H1 (cell line): ENCODE results near the gene VWF. TPM values are rescaled to one million over a fixed set of nuclear protein-coding genes. Genes with fewer than 3 reads are reported as not detected.

Experiments
- CTCF ChIA-PET: fragments of 300-600 bp; sonication (Branson Sonifier 250); formaldehyde crosslinking; loops from one replicate; lab custom pipeline; 2021; ENCODE audit not compliant: partially characterized antibody; lab: Charles Lee
- POLR2A ChIA-PET: fragments of 300-600 bp; sonication (Branson Sonifier 250); formaldehyde crosslinking; loops from one replicate; lab custom pipeline; 2021; ENCODE audit warnings: inconsistent platforms; ENCODE audit not compliant: partially characterized antibody; lab: Charles Lee
- DNase-seq, 2 experiments: peaks; one replicate each; pipeline versions ENCODE4 v3.0.0 to v3.0.0-alpha.2; 2010 to 2022; ENCODE audit warnings: low spot score in 2 of 2, low read depth in 1 of 2, mixed read lengths in 1 of 2
- FAIRE-seq: peaks from 2 replicates; lab custom pipeline; 2011; peaks lifted over from hg19 to GRCh38; lab: Jason Lieb, UNC
- H2AFZ ChIP-seq: 2 replicates; pipeline ENCODE4 v1.8.1; 2012; ENCODE audit warnings: low read length, inconsistent platforms
- H2AK5ac ChIP-seq: 2 replicates; pipeline ENCODE4 v1.6.1; 2013; ENCODE audit warnings: low read depth, low read length
- H2BK120ac ChIP-seq: replicated peaks from 2 replicates; pipeline ENCODE3; 2013; ENCODE audit warnings: low read depth, low read length, inconsistent platforms
- H2BK12ac ChIP-seq: 2 replicates; pipeline ENCODE4 v1.6.1; 2013; ENCODE audit warnings: low read depth, low read length
- H2BK15ac ChIP-seq: 2 replicates; pipeline ENCODE4 v1.6.1; 2013; ENCODE audit warnings: low read length
- H2BK20ac ChIP-seq: 2 replicates; pipeline ENCODE4 v1.6.1; 2013; ENCODE audit warnings: low read length
- H2BK5ac ChIP-seq: 2 replicates; pipeline ENCODE4 v1.6.1; 2013; ENCODE audit warnings: low read depth, low read length
- H3K14ac ChIP-seq: 2 replicates; pipeline ENCODE4 v1.6.1; 2013; ENCODE audit warnings: inconsistent platforms; ENCODE audit not compliant: insufficient read length
- H3K18ac ChIP-seq: 2 replicates; pipeline ENCODE4 v1.6.1; 2013; ENCODE audit warnings: low read length; ENCODE audit errors: extremely low read depth
- H3K23ac ChIP-seq: 2 replicates; pipeline ENCODE4 v1.6.1; 2013; ENCODE audit warnings: inconsistent platforms; ENCODE audit not compliant: insufficient read length
- H3K23me2 ChIP-seq: 2 replicates; pipeline ENCODE4 v1.6.1; 2013; ENCODE audit warnings: low read depth, low read length
- H3K27ac ChIP-seq: 2 replicates; pipeline ENCODE4 v1.6.1; 2011; ENCODE audit warnings: low read depth, low read length, inconsistent platforms
- H3K27me3 ChIP-seq, 4 experiments: replicated peaks in 1 of 4; 1 replicate in 1 of 4; 2 replicates in 3 of 4; pipeline versions ENCODE4 v1.6.1 to v1.8.1; 2011 to 2013; ENCODE audit warnings: low read length in 3 of 4, mild to moderate bottlenecking in 3 of 4, inconsistent platforms in 2 of 4, mixed read lengths in 2 of 4, moderate library complexity in 1 of 4; ENCODE audit not compliant: control insufficient read depth in 3 of 4, insufficient read depth in 3 of 4; ENCODE audit errors: extremely low read depth in 1 of 4
- H3K36me3 ChIP-seq, 4 experiments: 2 replicates each; pipeline versions ENCODE4 v1.6.1 to v1.8.1; 2011 to 2013; ENCODE audit warnings: mild to moderate bottlenecking in 4 of 4, low read length in 3 of 4, moderate library complexity in 2 of 4, control low read depth in 1 of 4, inconsistent platforms in 1 of 4; ENCODE audit not compliant: insufficient read depth in 4 of 4, control insufficient read depth in 2 of 4
- H3K4ac ChIP-seq: replicated peaks from 2 replicates; pipeline ENCODE3; 2013; ENCODE audit warnings: low read length, low read depth, mixed read lengths, inconsistent platforms; ENCODE audit not compliant: insufficient read length
- H3K4me1 ChIP-seq, 4 experiments: replicated peaks in 1 of 4; 1 replicate in 1 of 4; 2 replicates in 3 of 4; pipeline versions ENCODE4 v1.6.1 to v1.8.1; 2011 to 2013; ENCODE audit warnings: low read length in 3 of 4, inconsistent platforms in 2 of 4, mixed read lengths in 1 of 4; ENCODE audit not compliant: insufficient read depth in 4 of 4, control insufficient read depth in 3 of 4
- H3K4me2 ChIP-seq, 2 experiments: 2 replicates each; pipeline versions ENCODE4 v1.6.1 to v1.8.1; 2011 to 2013; ENCODE audit warnings: low read depth in 2 of 2, low read length in 2 of 2, control low read depth in 1 of 2, inconsistent platforms in 1 of 2, mild to moderate bottlenecking in 1 of 2; ENCODE audit not compliant: insufficient read depth in 1 of 2
- H3K4me3 ChIP-seq, 4 experiments: fragments of 200-600, 300-600 bp in 1 of 4; sonication (generic), shearing (Covaris generic), sonication (Bioruptor Twin) in 1 of 4; 2 replicates each; pipeline versions ENCODE4 v1.5.1 to v1.8.1; 2011 to 2016; ENCODE audit warnings: low read length in 4 of 4, low read depth in 3 of 4, control low read depth in 2 of 4, inconsistent platforms in 2 of 4, mild to moderate bottlenecking in 2 of 4, mixed read lengths in 1 of 4, moderate library complexity in 1 of 4; ENCODE audit not compliant: insufficient read depth in 2 of 4; ENCODE audit errors: extremely low read depth in 1 of 4
- H3K56ac ChIP-seq: replicated peaks from 2 replicates; pipeline ENCODE3; 2013; ENCODE audit warnings: low read depth, mild to moderate bottlenecking, mixed read lengths, low read length, inconsistent platforms; ENCODE audit not compliant: insufficient read length
- H3K79me1 ChIP-seq: 2 replicates; pipeline ENCODE4 v1.6.1; 2013; ENCODE audit warnings: low read depth, low read length, control low read depth
- H3K79me2 ChIP-seq, 2 experiments: 2 replicates each; pipeline versions ENCODE4 v1.6.1 to v1.8.1; 2012 to 2013; ENCODE audit warnings: low read length in 2 of 2, mild to moderate bottlenecking in 2 of 2, inconsistent platforms in 1 of 2; ENCODE audit not compliant: insufficient read depth in 2 of 2, control insufficient read depth in 1 of 2
- H3K9ac ChIP-seq, 4 experiments: replicated peaks in 1 of 4; 1 replicate in 1 of 4; 2 replicates in 3 of 4; pipeline versions ENCODE4 v1.6.1 to v1.8.1; 2011 to 2013; ENCODE audit warnings: low read depth in 3 of 4, low read length in 3 of 4, control low read depth in 2 of 4, mild to moderate bottlenecking in 2 of 4, moderate library complexity in 2 of 4, inconsistent platforms in 1 of 4; ENCODE audit errors: extremely low read depth in 1 of 4
- H3K9me3 ChIP-seq, 2 experiments: 2 replicates each; pipeline versions ENCODE4 v1.6.1 to v1.8.1; 2012 to 2013; ENCODE audit warnings: mild to moderate bottlenecking in 2 of 2, moderate library complexity in 2 of 2, control low read depth in 1 of 2, inconsistent platforms in 1 of 2, low read depth in 1 of 2, low read length in 1 of 2, mixed read lengths in 1 of 2; ENCODE audit not compliant: insufficient read depth in 2 of 2
- H4K20me1 ChIP-seq, 2 experiments: replicated peaks in 1 of 2; 2 replicates each; pipeline versions ENCODE3 to v1.8.1; 2011 to 2013; ENCODE audit warnings: inconsistent platforms in 2 of 2, low read length in 2 of 2, mild to moderate bottlenecking in 1 of 2; ENCODE audit not compliant: insufficient read depth in 2 of 2, control insufficient read depth in 1 of 2
- H4K5ac ChIP-seq: 2 replicates; pipeline ENCODE4 v1.6.1; 2013; ENCODE audit warnings: low read length, low read depth, mixed read lengths, inconsistent platforms; ENCODE audit not compliant: insufficient read length
- H4K8ac ChIP-seq: 2 replicates; pipeline ENCODE4 v1.8.0; 2013; ENCODE audit warnings: mild to moderate bottlenecking, moderate library complexity, low read length, inconsistent platforms; ENCODE audit not compliant: insufficient read depth; ENCODE audit errors: extremely low read depth
- H4K91ac ChIP-seq: replicated peaks from 2 replicates; pipeline ENCODE3; 2013; ENCODE audit warnings: low read length, mixed read lengths, inconsistent platforms; ENCODE audit not compliant: insufficient read length
- EGR1 ChIP-seq: IDR thresholded peaks from 2 replicates; pipeline ENCODE4 v1.6.1; 2011; ENCODE audit warnings: low read depth, low read length, borderline replicate concordance
- EZH2 ChIP-seq: fragments of 200-600 bp; sonication (generic); IDR thresholded peaks from 2 replicates; pipeline ENCODE4 v1.7.1; 2012; ENCODE audit warnings: low read depth, mild to moderate bottlenecking, moderate library complexity, low read length, inconsistent platforms; ENCODE audit not compliant: severe bottlenecking
- POLR2A ChIP-seq, 2 experiments: IDR thresholded peaks; 1 replicate in 1 of 2; 2 replicates in 1 of 2; pipeline ENCODE4 v1.6.1; 2011; ENCODE audit warnings: low read depth in 2 of 2, low read length in 2 of 2, mild to moderate bottlenecking in 2 of 2; ENCODE audit errors: control extremely low read depth in 1 of 2
- POU5F1 ChIP-seq: IDR thresholded peaks from 2 replicates; pipeline ENCODE4 v1.6.1; 2011; ENCODE audit warnings: low read depth, mild to moderate bottlenecking, low read length, moderate library complexity
- SIX5 ChIP-seq: IDR thresholded peaks from 2 replicates; pipeline ENCODE4 v1.6.1; 2011; ENCODE audit warnings: mild to moderate bottlenecking, low read depth, low read length
- TEAD4 ChIP-seq: IDR thresholded peaks from 2 replicates; pipeline ENCODE4 v1.6.1; 2012; ENCODE audit warnings: low read depth, low read length, inconsistent platforms, mixed read lengths
- WGBS, 2 experiments: shearing (Covaris generic) in 1 of 2; methylation state at CpG; one replicate each; pipeline versions ENCODE4 v1.1.6 to v1.1.7; 2013 to 2015; ENCODE audit warnings: low lambda C conversion rate in 2 of 2, mixed read lengths in 2 of 2, inconsistent platforms in 1 of 2, low coverage in 1 of 2, missing lambda C conversion rate in 1 of 2; ENCODE audit not compliant: insufficient replicate concordance in 2 of 2, insufficient coverage in 1 of 2, insufficient read length in 1 of 2; ENCODE audit errors: extremely low coverage in 1 of 2, missing lambda C conversion rate in 1 of 2; 5-methylcytosine and 5-hydroxymethylcytosine counted together
- polyA plus RNA-seq, 7 experiments: library from polyadenylated mRNA; depleted of rRNA in 3 of 7; stranded (reverse) in 5 of 7; unstranded in 2 of 7; fragments of >200 nt in 5 of 7; fragments of 200-250 nt in 2 of 7; gene quantifications; 1 replicate in 5 of 7; 2 replicates in 1 of 7; 4 replicates in 1 of 7; pipeline versions ENCODE4 v1.2.1 to v1.2.3, GENCODE V29; 2011 to 2013; ENCODE audit warnings: missing spikeins in 2 of 7, mixed read lengths in 2 of 7
- total RNA-seq: library from RNA; stranded (reverse); fragmentation: NEBNext Ultra II Directional; extraction: Animal tissue kit (Norgen Biotek cat#: 25700); gene quantifications from 2 replicates; pipeline ENCODE4 v1.2.1, GENCODE V29; 2021

The VWF gene
- total and polyA plus RNA-seq, 2 of the 8 experiments (the other 6 are each of a cell fraction or from before 2014, with no cell fraction given) = 0.39 to 0.60 TPM

GRCh38 chr12:5899675-5900074 lies 224.8 kb downstream of the VWF start:
- Histone ChIP-seq H2BK12ac (no peak overlapping the region), H3K27me3 (no peaks in the 10 kb centered on the region), H3K79me1 (no peaks in the 10 kb centered on the region), H3K4ac (no peak overlapping the region), H2BK20ac (no peak overlapping the region), H2BK120ac (no peak overlapping the region), H3K36me3 (no peaks in the 10 kb centered on the region), H2BK5ac (no peak overlapping the region), H4K5ac (no peak overlapping the region), H2AFZ (no peak overlapping the region), H3K4me1 (no peaks in the 10 kb centered on the region), H4K8ac (no peak overlapping the region), H3K79me2 (no peaks in the 10 kb centered on the region), H3K56ac (no peak overlapping the region), H3K23ac (no peak overlapping the region), H3K18ac (no peak overlapping the region), H3K9me3 (no peaks in the 10 kb centered on the region), H3K9ac (no peak overlapping the region), H3K4me2 (no peak overlapping the region), H4K20me1 (no peaks in the 10 kb centered on the region), H2BK15ac (no peak overlapping the region), H3K14ac (no peak overlapping the region), H2AK5ac (no peak overlapping the region), H3K27ac (no peak overlapping the region), H3K4me3 (no peak overlapping the region), H4K91ac (no peak overlapping the region), H3K23me2 (no peaks in the 10 kb centered on the region)
- FAIRE-seq = no peak
- no peak for TF ChIP-seq TEAD4
- no peak for TF ChIP-seq SIX5
- no peak for TF ChIP-seq POU5F1
- TF ChIP-seq POLR2A (IDR thresholded peaks at IDR 0.05; ENCODE audit: control extremely low read depth in 1 of 2, low read depth in 2 of 2, low read length in 2 of 2) = no peak
- no peak for TF ChIP-seq EZH2
- no peak for TF ChIP-seq EGR1
- 85% methylated on average over 3 of the region's 3 CpGs; no CpG with 5 or more reads in 1 of the 2 experiments for WGBS, 2 experiments
- CTCF ChIA-PET = interaction anchor here (0.7 to 2.1 kb wide), 19 partner anchors 9 to 727 kb away, joined by 3 to 15 read pairs (median 6); no protein-coding TSS in a partner anchor
- no peak for DNase-seq
- POLR2A ChIA-PET = interaction anchor here (0.8 to 1.5 kb wide), 2 partner anchors 21 to 75 kb away, joined by 3 read pairs; no protein-coding TSS in a partner anchor
